ENCODE measurements around the gene FAM107B. TPM values are rescaled to one million over a fixed set of nuclear protein-coding genes. Genes with fewer than 3 reads are reported as not detected.
"Not testable (repeated sequence)": the region's sequence is repeated elsewhere in the genome, so short reads cannot be mapped to it uniquely, and the experiment has no call there.

Gene FAM107B
- total and polyA plus RNA-seq, 10 of the 15 experiments (the other 5 are each of a cell fraction or from before 2014, with no cell fraction given): 22.9 to 162 (median 86.6) TPM

GRCh38 chr10:14820010-14820774, 45.5 kb upstream of the FAM107B start (continued):
- TF ChIP-seq CTCF (IDR thresholded peaks at IDR 0.05 in 2 of 3, conservative IDR thresholded peaks at IDR 0.05 in 1 of 3; ENCODE audit: control insufficient read depth in 2 of 3, extremely low read depth in 1 of 3, insufficient read depth in 1 of 3, low read depth in 3 of 3, low read length in 3 of 3) (no peak), RCOR1 (conservative IDR thresholded peaks at IDR 0.05; ENCODE audit: low read depth, low read length) (no peak), HDAC6 (IDR thresholded peaks at IDR 0.05; ENCODE audit: unreplicated experiment) (no peak), ZNF592 (IDR thresholded peaks at IDR 0.05) (no peak), HDGF (IDR thresholded peaks at IDR 0.05) (no peak), ZBTB40 (IDR thresholded peaks at IDR 0.05; ENCODE audit: borderline replicate concordance) (no peak), FOS (IDR thresholded peaks at IDR 0.05; ENCODE audit: borderline replicate concordance, extremely low read depth, insufficient read length) (no peak), RUNX3 (IDR thresholded peaks at IDR 0.05; ENCODE audit: low read length) (no peak), SMAD5 (IDR thresholded peaks at IDR 0.05; ENCODE audit: low read depth) (no peak), ZNF274 (IDR thresholded peaks at IDR 0.05; ENCODE audit: insufficient read depth, insufficient read length) (no peak), ESRRA (IDR thresholded peaks at IDR 0.05; ENCODE audit: low read length) (no peak)

- RAD21 ChIA-PET (ENCODE audit: unreplicated experiment); POLR2A ChIA-PET; H3K36me3 ChIP-seq (ENCODE audit: control insufficient read depth in 2 of 2, insufficient read depth in 2 of 2, low read length in 1 of 2); BruUV-seq (replicated peaks); H3K27me3 ChIP-seq (replicated peaks in 1 of 2; ENCODE audit: control insufficient read depth in 2 of 2, insufficient read depth in 2 of 2, low read length in 1 of 2); H3K9ac ChIP-seq (ENCODE audit: control insufficient read depth, insufficient read depth, low read length); H3K9me3 ChIP-seq (replicated peaks; ENCODE audit: control insufficient read depth, insufficient read depth, low read length); H2AFZ ChIP-seq (ENCODE audit: control insufficient read depth, low read depth, low read length); FAIRE-seq; H3K4me3 ChIP-seq; DNase-seq (ENCODE audit: low read depth, low spot score); H3K4me2 ChIP-seq (ENCODE audit: control insufficient read depth, insufficient read depth); H4K20me1 ChIP-seq (ENCODE audit: control insufficient read depth, insufficient read depth); in situ Hi-C loops (cut with MboI); intact Hi-C loops (cut with micrococcal nuclease; ENCODE audit: unreplicated experiment); H3K27ac ChIP-seq (ENCODE audit: control insufficient read depth, insufficient read depth); H3K79me2 ChIP-seq (ENCODE audit: control insufficient read depth, insufficient read depth, low read length); ATAC-seq; H3K4me1 ChIP-seq (ENCODE audit: control insufficient read depth, insufficient read depth, low read length): not testable (repeated sequence)
- ChIA-PET CTCF (interaction anchor here (1.0 kb wide), 1 partner anchor 279 kb away, joined by 3 read pairs; no protein-coding TSS in a partner anchor), SMC1A (ENCODE audit: uncharacterized antibody, unreplicated experiment) (interaction anchor here (1.0 kb wide), 1 partner anchor 314 kb away, joined by 4 read pairs; no protein-coding TSS in a partner anchor)
- 80% methylated on average over 7 of the region's 7 CpGs for WGBS (ENCODE audit: insufficient coverage, insufficient replicate concordance, low lambda C conversion rate, missing lambda C conversion rate)
These were observed 42.0 kb upstream of the FAM107B start for GRCh38 chr10:14816717-14817116.

Data from GM12878 (cell line).